B cell (primary cell): ENCODE measurements around the gene UBE2G2. TPM values are rescaled to one million over a fixed set of nuclear protein-coding genes. Genes with fewer than 3 reads are reported as not detected.

Experiments
- ATAC-seq: fragments of 200-7000 bp; cut with Tn5 transposase; one replicate; pipeline ENCODE4 v1.10.0; 2021; ENCODE audit warnings: low read depth, mild to moderate bottlenecking, moderate number of reproducible peaks, moderate library complexity
- CTCF ChIA-PET: fragments of 350-600 bp; sonication (Branson Sonifier 250); formaldehyde crosslinking; loops from one replicate; lab custom pipeline; 2021; ENCODE audit warnings: antibody characterized with exemption, inconsistent platforms; lab: Charles Lee
- POLR2A ChIA-PET: fragments of 350-600 bp; sonication (Branson Sonifier 250); formaldehyde crosslinking; loops from one replicate; lab custom pipeline; 2021; ENCODE audit warnings: antibody characterized with exemption; lab: Charles Lee
- DNase-seq: peaks from one replicate; pipeline ENCODE4 v3.0.0; 2013
- H2AFZ ChIP-seq: 2 replicates; pipeline ENCODE4 v1.6.1; 2012; ENCODE audit warnings: mild to moderate bottlenecking, low read depth, low read length; ENCODE audit not compliant: insufficient read depth, poor library complexity, severe bottlenecking
- H3K27ac ChIP-seq, 2 donors: 1 replicate in 1 of 2; 2 replicates in 1 of 2; pipeline ENCODE4 v1.5.1; 2012 to 2013; ENCODE audit warnings: low read length in 2 of 2, mild to moderate bottlenecking in 2 of 2, moderate library complexity in 1 of 2
- H3K27me3 ChIP-seq, 4 experiments: fragments of 200-600 bp in 1 of 4; sonication (generic) in 1 of 4; replicated peaks in 1 of 4; 1 replicate in 2 of 4; 2 replicates in 2 of 4; pipeline versions ENCODE4 v1.6.1 to v1.7.0; 2013 to 2016; ENCODE audit warnings: low read length in 3 of 4, mild to moderate bottlenecking in 2 of 4, mixed read lengths in 1 of 4, moderate library complexity in 1 of 4; ENCODE audit not compliant: insufficient read depth in 4 of 4, control insufficient read depth in 3 of 4; ENCODE audit errors: control extremely low read depth in 1 of 4
- H3K36me3 ChIP-seq, 2 experiments: replicated peaks in 1 of 2; 1 replicate in 1 of 2; 2 replicates in 1 of 2; pipeline versions ENCODE4 v1.6.1 to v1.7.1; 2013; ENCODE audit warnings: low read length in 1 of 2; ENCODE audit not compliant: insufficient read depth in 2 of 2, control insufficient read depth in 1 of 2; ENCODE audit errors: control extremely low read depth in 1 of 2, extremely low read depth in 1 of 2
- H3K4me1 ChIP-seq, 2 donors: fragments of 200-600 bp in 1 of 2; sonication (generic) in 1 of 2; 1 replicate in 1 of 2; 2 replicates in 1 of 2; pipeline versions ENCODE4 v1.5.1 to v1.6.1; 2013 to 2017; ENCODE audit warnings: low read length in 2 of 2; ENCODE audit not compliant: control insufficient read depth in 2 of 2, insufficient read depth in 2 of 2
- H3K4me2 ChIP-seq: replicated peaks from 2 replicates; pipeline ENCODE3; 2012; ENCODE audit warnings: mild to moderate bottlenecking, low read depth, low read length; ENCODE audit not compliant: poor library complexity, severe bottlenecking
- H3K4me3 ChIP-seq, 5 experiments: fragments of 200-600 bp in 1 of 5; sonication (generic) in 1 of 5; 1 replicate in 3 of 5; 2 replicates in 2 of 5; pipeline versions ENCODE4 v1.5.1 to v1.7.0; 2011 to 2016; ENCODE audit warnings: low read length in 4 of 5, mild to moderate bottlenecking in 4 of 5, low read depth in 2 of 5, control low read depth in 1 of 5, moderate library complexity in 1 of 5; ENCODE audit not compliant: insufficient read depth in 1 of 5; ENCODE audit errors: control extremely low read depth in 1 of 5, extremely low read depth in 1 of 5
- H3K79me2 ChIP-seq: fragments of 200-600 bp; sonication (generic); one replicate; pipeline ENCODE4 v1.6.0; 2016; ENCODE audit warnings: low read length; ENCODE audit not compliant: control insufficient read depth, insufficient read depth
- H3K9ac ChIP-seq: fragments of 200-600 bp; sonication (generic); 2 replicates; pipeline ENCODE4 v1.6.1; 2017; ENCODE audit warnings: mild to moderate bottlenecking, low read length, moderate library complexity
- H3K9me3 ChIP-seq, 3 donors: one replicate each; pipeline versions ENCODE4 v1.6.1 to v1.7.1; 2013; ENCODE audit warnings: low read length in 2 of 3; ENCODE audit not compliant: control insufficient read depth in 2 of 3, insufficient read depth in 1 of 3; ENCODE audit errors: control extremely low read depth in 1 of 3
- H4K20me1 ChIP-seq: 2 replicates; pipeline ENCODE4 v1.6.0; 2012; ENCODE audit warnings: mild to moderate bottlenecking, low read length; ENCODE audit not compliant: insufficient read depth, control insufficient read depth, poor library complexity, severe bottlenecking
- H3K27ac Mint-ChIP-seq: one replicate; pipeline ENCODE4 v1.8.0; 2021; ENCODE audit warnings: mixed read lengths
- H3K27me3 Mint-ChIP-seq: one replicate; pipeline ENCODE4 v1.8.0; 2021; ENCODE audit warnings: mixed read lengths
- H3K4me1 Mint-ChIP-seq: one replicate; pipeline ENCODE4 v1.8.0; 2021; ENCODE audit warnings: mixed read lengths
- H3K4me3 Mint-ChIP-seq: one replicate; pipeline ENCODE4 v1.8.0; 2021; ENCODE audit warnings: mixed read lengths
- H3K9me3 Mint-ChIP-seq: one replicate; pipeline ENCODE4 v1.8.0; 2022; ENCODE audit warnings: mixed read lengths; ENCODE audit not compliant: insufficient read depth
- CTCF ChIP-seq: fragments of 200-600 bp; IDR thresholded peaks from one replicate; pipeline ENCODE4 v1.8.0; 2022; ENCODE audit warnings: antibody characterized with exemption, mild to moderate bottlenecking
- EZH2 ChIP-seq: IDR thresholded peaks from 2 replicates; pipeline ENCODE4 v1.6.1; 2012; ENCODE audit warnings: borderline replicate concordance, low read depth, mild to moderate bottlenecking, moderate library complexity, low read length; ENCODE audit not compliant: insufficient read depth, poor library complexity, severe bottlenecking
- WGBS: methylation state at CpG from one replicate; pipeline ENCODE4 v1.1.5; 2013; ENCODE audit warnings: missing lambda C conversion rate; ENCODE audit not compliant: insufficient coverage; 5-methylcytosine and 5-hydroxymethylcytosine counted together
- intact Hi-C: fragments of 100-400 bp; cut with micrococcal nuclease; formaldehyde crosslinking; loops from one replicate; pipeline ENCODE4 v1.10.0; 2022
- polyA plus RNA-seq: library from polyadenylated mRNA; depleted of rRNA; stranded (reverse); fragments of >200 nt; gene quantifications from 2 replicates; pipeline ENCODE4 v1.2.3, GENCODE V29; 2012
- total RNA-seq, 2 donors: library from RNA; stranded (reverse); fragments of 120-200 nt in 1 of 2; gene quantifications; 1 replicate in 1 of 2; 2 replicates in 1 of 2; pipeline versions ENCODE4 v1.2.3 to v1.2.4, GENCODE V29; 2013 to 2022

UBE2G2 gene
- total and polyA plus RNA-seq, 2 donors (not counting 1 experiment from before 2014, with no cell fraction given) = 96.4 to 109 TPM

GRCh38 chr21:44822484-44823178 is 21.0 kb upstream of the UBE2G2 start:
- H3K27me3 Mint-ChIP-seq = no peaks in the 10 kb centered on the region
- Histone ChIP-seq H2AFZ (no peak overlapping the region), H3K9me3 (peaks cover 5 to 30% (median 14%) of the 10 kb centered on the region in 3 donors), H3K36me3 (no peaks in the 10 kb centered on the region), H3K4me3 (no peak overlapping the region), H3K4me2 (no peak overlapping the region), H3K27ac (no peak overlapping the region), H3K9ac (no peak overlapping the region), H3K27me3 (peaks cover 0 to 5% (median 1%) of the 10 kb centered on the region in 4 experiments), H3K4me1 (peaks cover 0 to 7% of the 10 kb centered on the region in 2 donors), H4K20me1 (no peaks in the 10 kb centered on the region), H3K79me2 (no peaks in the 10 kb centered on the region)
- peaks cover 7% of the 10 kb centered on the region for H3K9me3 Mint-ChIP-seq
- no peak overlapping the region for H3K27ac Mint-ChIP-seq
- no peak overlapping the region for H3K4me3 Mint-ChIP-seq
- TF ChIP-seq CTCF (no peak), EZH2 (no peak)
- WGBS = 100% methylated on average over 1 of the region's 5 CpGs
- ATAC-seq = no peak
- no peaks in the 10 kb centered on the region for H3K4me1 Mint-ChIP-seq
- DNase-seq = no peak
- POLR2A ChIA-PET = no interaction called here
- intact Hi-C loops = no loop called here
- CTCF ChIA-PET = interaction anchor here (1.1 kb wide), 1 partner anchor 22 kb away, joined by 7 read pairs; no protein-coding TSS in a partner anchor

GRCh38 chr21:44820851-44821250 is 19.2 kb upstream of the UBE2G2 start:
- Histone ChIP-seq H2AFZ (no peak overlapping the region), H3K4me2 (no peak overlapping the region), H3K4me3 (no peak overlapping the region), H3K27me3 (no peaks in the 10 kb centered on the region), H4K20me1 (peaks cover 14% of the 10 kb centered on the region), H3K9ac (no peak overlapping the region), H3K27ac (no peak overlapping the region), H3K36me3 (no peaks in the 10 kb centered on the region), H3K79me2 (peaks cover 15% of the 10 kb centered on the region), H3K9me3 (peaks cover 3 to 24% (median 11%) of the 10 kb centered on the region in 3 donors), H3K4me1 (peaks cover 5 to 16% of the 10 kb centered on the region in 2 donors)
- no CpG with 5 or more reads among the region's 3 CpGs for WGBS
- DNase-seq = no peak
- ChIA-PET POLR2A (no interaction called here), CTCF (no interaction called here)
- ATAC-seq = no peak
- TF ChIP-seq CTCF = no peak
- intact Hi-C loops = no loop called here
- Mint-ChIP-seq H3K4me1 (peaks cover 6% of the 10 kb centered on the region), H3K27ac (no peak overlapping the region), H3K9me3 (peaks cover 6% of the 10 kb centered on the region), H3K27me3 (no peaks in the 10 kb centered on the region), H3K4me3 (no peak overlapping the region)
